ENCODE measurements around the gene SLC46A3.
"Not testable (repeated sequence)": the region's sequence is repeated elsewhere in the genome, so short reads cannot be mapped to it uniquely, and the experiment has no call there.

The SLC46A3 gene

GRCh38 chr13:28730762-28731161 lies 12.0 kb upstream of the SLC46A3 start:
- no peak for DNase-seq (ENCODE audit: low read depth in 2 of 2)

GRCh38 chr13:28729541-28729940 lies 10.8 kb upstream of the SLC46A3 start:
- DNase-seq (ENCODE audit: low read depth in 2 of 2) = no peak

GRCh38 chr13:28728642-28729041 lies 9.9 kb upstream of the SLC46A3 start:
- DNase-seq (ENCODE audit: low read depth in 2 of 2) = no peak

- DNase-seq (ENCODE audit: low read depth in 2 of 2) = no peak
Observed at GRCh38 chr13:28725046-28725610, 6.4 kb upstream of the SLC46A3 start.

GRCh38 chr13:28723806-28724205 lies 5.0 kb upstream of the SLC46A3 start:
- DNase-seq (ENCODE audit: low read depth in 2 of 2) = no peak

GRCh38 chr13:28719227-28720055 lies 671 bp upstream of the SLC46A3 start:
- DNase-seq (ENCODE audit: low read depth in 2 of 2) = no peak

GRCh38 chr13:28718196-28718542 lies 601 bp downstream of the SLC46A3 start:
- DNase-seq (ENCODE audit: low read depth in 2 of 2) = no peak

- no peak for DNase-seq (ENCODE audit: low read depth in 2 of 2)
Observed at GRCh38 chr13:28717170-28717569, 1.6 kb downstream of the SLC46A3 start.

GRCh38 chr13:28716511-28716910 lies 2.3 kb downstream of the SLC46A3 start:
- no peak for DNase-seq (ENCODE audit: low read depth in 2 of 2)

GRCh38 chr13:28714651-28715050 lies 4.1 kb downstream of the SLC46A3 start:
- no peak for DNase-seq (ENCODE audit: low read depth in 2 of 2)

GRCh38 chr13:28710161-28710560 lies 8.6 kb downstream of the SLC46A3 start:
- no peak for DNase-seq (ENCODE audit: low read depth in 2 of 2)

- DNase-seq (ENCODE audit: low read depth in 2 of 2) = no peak
Observed at GRCh38 chr13:28707629-28708427, 10.9 kb downstream of the SLC46A3 start.

GRCh38 chr13:28705461-28706083 lies 13.2 kb downstream of the SLC46A3 start:
- DNase-seq (ENCODE audit: low read depth in 2 of 2) = no peak

GRCh38 chr13:28704919-28705318 lies 13.9 kb downstream of the SLC46A3 start:
- no peak for DNase-seq (ENCODE audit: low read depth in 2 of 2)

GRCh38 chr13:28704282-28704681 lies 14.5 kb downstream of the SLC46A3 start:
- no peak for DNase-seq (ENCODE audit: low read depth in 2 of 2)

- no peak for DNase-seq (ENCODE audit: low read depth in 2 of 2)
Observed at GRCh38 chr13:28699246-28699645, 19.5 kb downstream of the SLC46A3 start.

GRCh38 chr13:28697441-28697840 lies 21.3 kb downstream of the SLC46A3 start:
- no peak for DNase-seq (ENCODE audit: low read depth in 2 of 2)

GRCh38 chr13:28693605-28694491 lies 24.9 kb downstream of the SLC46A3 start:
- DNase-seq (ENCODE audit: low read depth in 2 of 2) = not testable (repeated sequence)

- DNase-seq (ENCODE audit: low read depth in 2 of 2) = no peak
Observed at GRCh38 chr13:28685892-28686291, 32.9 kb downstream of the SLC46A3 start.

GRCh38 chr13:28685114-28685513 lies 33.7 kb downstream of the SLC46A3 start:
- DNase-seq (ENCODE audit: low read depth in 2 of 2) = no peak

- DNase-seq (ENCODE audit: low read depth in 2 of 2) = no peak
Observed at GRCh38 chr13:28684257-28684656, 34.5 kb downstream of the SLC46A3 start.

Data from stimulated activated CD8-positive, alpha-beta memory T cell treated with anti-CD3 and anti-CD28 coated beads, Interleukin-15, amount 100 ng/mL, for 48 hours (primary cell).